ENCODE measurements around the gene TESK1. TPM values are rescaled to one million over a fixed set of nuclear protein-coding genes. Genes with fewer than 3 reads are reported as not detected.
"Not testable (repeated sequence)": the region's sequence is repeated elsewhere in the genome, so short reads cannot be mapped to it uniquely, and the experiment has no call there.

Gene TESK1
- total RNA-seq, 4 donors from 2014 or later, result 23.2 to 44.3 (median 37.6) TPM

DNA sequence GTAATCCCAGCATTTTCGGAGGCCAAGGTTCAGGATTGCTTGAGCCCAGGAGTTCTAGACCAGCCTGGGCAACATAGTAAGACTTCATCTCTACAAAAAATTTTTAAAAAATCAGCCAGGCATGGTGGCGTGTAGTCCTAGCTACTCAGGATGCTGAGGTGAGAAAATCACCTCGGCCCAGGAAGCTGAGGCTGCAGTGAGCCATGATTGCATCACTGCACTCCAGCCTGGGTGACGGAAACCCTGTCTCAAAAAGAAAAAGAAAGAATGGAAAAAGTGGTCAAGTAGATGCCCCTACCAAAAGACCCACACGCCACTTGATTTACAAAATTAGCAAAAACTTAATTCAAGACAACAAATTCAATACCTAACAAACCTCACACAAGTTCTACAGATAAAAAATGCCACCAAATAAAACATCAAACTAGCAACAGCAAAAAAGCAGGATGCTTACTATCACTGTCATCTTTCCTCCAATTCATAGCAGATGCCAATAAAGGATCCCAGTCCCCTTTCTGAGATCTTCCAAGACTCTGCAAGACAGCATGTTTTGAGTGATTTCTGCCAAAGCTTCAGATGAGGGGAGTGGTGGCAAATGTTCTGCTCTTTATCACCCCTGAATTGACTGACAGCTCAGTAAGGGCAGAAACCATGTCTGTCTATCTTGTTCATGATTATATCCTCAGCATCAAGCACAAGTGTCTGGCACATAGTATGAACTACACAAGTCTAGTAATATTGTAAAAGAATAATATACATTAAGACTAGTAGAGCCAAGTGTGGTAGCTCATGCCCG, 34.2 kb upstream of the TESK1 start:
- Histone ChIP-seq H3K9me3 (no peaks in the 10 kb centered on the region), H3K27ac (no peak overlapping the region), H3K4me1 (no peaks in the 10 kb centered on the region), H3K27me3 (no peaks in the 10 kb centered on the region), H3K36me3 (no peaks in the 10 kb centered on the region), H3K4me3 (replicated peaks in 1 of 3) (no peak overlapping the region)
- 90 to 92% methylated on average over 6 of the region's 6 CpGs for WGBS, 2 donors
- TF ChIP-seq CTCF (IDR thresholded peaks at IDR 0.05), result no peak
- no peak for TF ChIP-seq POLR2A (IDR thresholded peaks at IDR 0.05)
- intact Hi-C loops (cut with DNase I), result no loop called here
- no peak for DNase-seq

DNA sequence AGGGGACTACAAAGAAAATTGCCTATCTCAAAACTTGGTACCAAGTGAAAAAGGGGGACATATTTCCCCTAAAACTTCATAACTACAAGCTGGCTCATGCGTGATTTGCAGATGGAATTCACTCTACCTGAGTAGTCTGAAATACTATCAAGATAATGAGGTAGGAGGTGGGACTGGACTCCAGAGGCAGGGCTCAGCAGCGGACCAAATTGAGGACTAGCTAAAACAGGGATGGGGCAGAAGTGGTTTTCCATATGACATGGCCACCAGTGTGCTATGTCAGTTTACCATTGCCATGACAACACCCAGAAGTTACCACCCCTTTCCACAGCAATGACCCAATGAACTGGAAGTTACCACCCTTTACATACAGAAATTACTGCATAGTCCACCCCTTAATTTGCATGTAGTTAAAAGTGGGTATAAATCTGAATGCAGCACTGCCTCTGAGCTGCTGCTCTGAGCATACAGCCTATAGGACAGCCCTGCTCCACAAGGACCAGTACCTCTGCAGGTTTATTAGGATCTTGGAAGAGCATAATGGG, 30.4 kb upstream of the TESK1 start:
- no peak for TF ChIP-seq CTCF (IDR thresholded peaks at IDR 0.05)
- TF ChIP-seq POLR2A (IDR thresholded peaks at IDR 0.05), result no peak
- no peak for DNase-seq
- H3K27ac ChIP-seq, result no peak overlapping the region
- H3K9me3 ChIP-seq, result no peaks in the 10 kb centered on the region
- 87 to 100% methylated on average over 2 of the region's 2 CpGs for WGBS, 2 donors
- H3K4me1 ChIP-seq, result no peaks in the 10 kb centered on the region
- no peaks in the 10 kb centered on the region for H3K27me3 ChIP-seq
- H3K4me3 ChIP-seq (replicated peaks in 1 of 3), result no peak overlapping the region
- no peaks in the 10 kb centered on the region for H3K36me3 ChIP-seq
- intact Hi-C loops (cut with DNase I), result no loop called here

DNA sequence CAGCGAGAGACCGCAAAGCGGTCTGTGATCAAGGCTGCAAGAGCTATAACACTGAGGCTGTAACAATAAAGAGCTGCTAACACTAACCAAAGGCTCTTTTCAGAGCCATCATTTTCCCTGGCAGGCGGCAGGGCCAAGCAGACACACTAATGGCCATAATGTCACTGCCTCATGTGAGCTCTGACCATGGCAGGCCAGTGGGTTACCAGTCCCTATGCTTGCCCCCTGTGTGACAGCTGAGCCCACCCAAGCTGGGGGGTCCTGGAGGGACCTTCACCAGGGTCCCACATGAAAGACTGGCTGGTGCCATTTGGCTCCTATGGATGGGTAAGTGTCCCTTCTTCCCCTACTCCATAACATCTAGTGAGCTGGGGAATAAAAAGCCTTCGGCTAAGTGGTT, 29.6 kb upstream of the TESK1 start:
- no peaks in the 10 kb centered on the region for H3K4me1 ChIP-seq
- H3K4me3 ChIP-seq (replicated peaks in 1 of 3), result no peak overlapping the region
- H3K36me3 ChIP-seq, result no peaks in the 10 kb centered on the region
- no peak overlapping the region for H3K27ac ChIP-seq
- 92 to 95% methylated on average over 5 of the region's 5 CpGs for WGBS, 2 donors
- no peaks in the 10 kb centered on the region for H3K9me3 ChIP-seq
- no peak for DNase-seq
- no peaks in the 10 kb centered on the region for H3K27me3 ChIP-seq
- TF ChIP-seq POLR2A (IDR thresholded peaks at IDR 0.05) (no peak), CTCF (IDR thresholded peaks at IDR 0.05) (no peak)
- intact Hi-C loops (cut with DNase I), result no loop called here

- no peaks in the 10 kb centered on the region for H3K9me3 ChIP-seq
- H3K27ac ChIP-seq, result no peak overlapping the region
- DNase-seq, result no peak
- intact Hi-C loops (cut with DNase I), result no loop called here
- WGBS, 2 donors, result 88 to 92% methylated on average over 5 of the region's 5 CpGs
- H3K4me1 ChIP-seq, result no peaks in the 10 kb centered on the region
- no peak for TF ChIP-seq CTCF (IDR thresholded peaks at IDR 0.05)
- no peak for TF ChIP-seq POLR2A (IDR thresholded peaks at IDR 0.05)
- no peaks in the 10 kb centered on the region for H3K27me3 ChIP-seq
- H3K36me3 ChIP-seq, result no peaks in the 10 kb centered on the region
- no peak overlapping the region for H3K4me3 ChIP-seq (replicated peaks in 1 of 3)
Observed at GRCh38 chr9:35577486-35577885, 27.6 kb upstream of the TESK1 start.

GRCh38 chr9:35579130-35579529, 25.9 kb upstream of the TESK1 start:
- no peak for DNase-seq
- H3K27me3 ChIP-seq, result no peaks in the 10 kb centered on the region
- H3K27ac ChIP-seq, result no peak overlapping the region
- TF ChIP-seq CTCF (IDR thresholded peaks at IDR 0.05) (no peak), POLR2A (IDR thresholded peaks at IDR 0.05) (no peak)
- 90 to 96% methylated on average over 1 of the region's 1 CpG for WGBS, 2 donors
- H3K36me3 ChIP-seq, result no peaks in the 10 kb centered on the region
- no peaks in the 10 kb centered on the region for H3K9me3 ChIP-seq
- intact Hi-C loops (cut with DNase I), result no loop called here
- no peak overlapping the region for H3K4me3 ChIP-seq (replicated peaks in 1 of 3)
- H3K4me1 ChIP-seq, result no peaks in the 10 kb centered on the region

GRCh38 chr9:35579659-35580227, 25.3 kb upstream of the TESK1 start:
- H3K36me3 ChIP-seq; H3K9me3 ChIP-seq; H3K4me3 ChIP-seq (replicated peaks in 1 of 3); intact Hi-C loops (cut with DNase I); H3K27me3 ChIP-seq; H3K27ac ChIP-seq; H3K4me1 ChIP-seq; DNase-seq: not testable (repeated sequence)
- 92 to 96% methylated on average over 1 of the region's 1 CpG for WGBS, 2 donors

- H3K36me3 ChIP-seq; DNase-seq; H3K27me3 ChIP-seq; H3K4me3 ChIP-seq (replicated peaks in 1 of 3); intact Hi-C loops (cut with DNase I); H3K4me1 ChIP-seq; H3K9me3 ChIP-seq; H3K27ac ChIP-seq: not testable (repeated sequence)
- WGBS, 2 donors, result 71 to 80% methylated on average over 6 of the region's 6 CpGs
Observed at GRCh38 chr9:35583521-35583920, 21.5 kb upstream of the TESK1 start.

All from thyroid gland (tissue), 4 donors.